DND-41 (cell line): ENCODE data around the gene TRERF1.
"Not testable (repeated sequence)": the region's sequence is repeated elsewhere in the genome, so short reads cannot be mapped to it uniquely, and the experiment has no call there.

Experiments used
- ATAC-seq: fragments of 200-7000 bp; cut with Tn5 transposase; 3 replicates; pipeline ENCODE4 v1.9.1; 2021; ENCODE audit warnings: low read depth; ENCODE audit not compliant: insufficient read depth
- DNase-seq: peaks from one replicate; pipeline ENCODE4 v3.0.0-alpha.2; 2020
- H2AFZ ChIP-seq: 2 replicates; pipeline ENCODE4 v1.6.0; 2012; ENCODE audit warnings: low read depth, low read length
- H3K27ac ChIP-seq: 2 replicates; pipeline ENCODE4 v1.5.1; 2012; ENCODE audit warnings: low read length, inconsistent platforms
- H3K27me3 ChIP-seq: fragments of 200-600 bp; sonication (generic); 2 replicates; pipeline ENCODE4 v1.6.0; 2012; ENCODE audit warnings: low read length, mild to moderate bottlenecking, inconsistent platforms; ENCODE audit not compliant: insufficient read depth, poor library complexity
- H3K36me3 ChIP-seq: 2 replicates; pipeline ENCODE4 v1.5.1; 2012; ENCODE audit warnings: low read length, inconsistent platforms; ENCODE audit not compliant: insufficient read depth
- H3K4me1 ChIP-seq: 2 replicates; pipeline ENCODE4 v1.5.1; 2012; ENCODE audit warnings: mild to moderate bottlenecking, low read length; ENCODE audit not compliant: insufficient read depth
- H3K4me2 ChIP-seq: 2 replicates; pipeline ENCODE4 v1.6.0; 2012; ENCODE audit warnings: mild to moderate bottlenecking, moderate library complexity, low read length, inconsistent platforms; ENCODE audit not compliant: insufficient read depth
- H3K4me3 ChIP-seq, 2 experiments: fragments of 200-600 bp in 1 of 2; shearing (Covaris generic) in 1 of 2; 2 replicates each; pipeline ENCODE4 v1.5.1; 2012 to 2016; ENCODE audit warnings: inconsistent platforms in 2 of 2, low read length in 2 of 2, mild to moderate bottlenecking in 2 of 2, low read depth in 1 of 2, moderate library complexity in 1 of 2
- H3K79me2 ChIP-seq: 2 replicates; pipeline ENCODE4 v1.6.0; 2012; ENCODE audit warnings: low read length, inconsistent platforms; ENCODE audit not compliant: insufficient read depth
- H3K9ac ChIP-seq: 2 replicates; pipeline ENCODE4 v1.6.0; 2012; ENCODE audit warnings: low read depth, mild to moderate bottlenecking, inconsistent platforms, low read length, moderate library complexity
- H3K9me3 ChIP-seq: 2 replicates; pipeline ENCODE4 v1.5.1; 2012; ENCODE audit warnings: low read length, moderate library complexity, mild to moderate bottlenecking, inconsistent platforms; ENCODE audit not compliant: insufficient read depth, severe bottlenecking
- H4K20me1 ChIP-seq: 2 replicates; pipeline ENCODE4 v1.6.0; 2012; ENCODE audit warnings: low read length; ENCODE audit not compliant: insufficient read depth
- CTCF ChIP-seq: IDR thresholded peaks from 2 replicates; pipeline ENCODE4 v1.5.1; 2012; ENCODE audit warnings: borderline replicate concordance, low read length, moderate library complexity, mild to moderate bottlenecking; ENCODE audit not compliant: poor library complexity, severe bottlenecking; ENCODE audit errors: extremely low read depth
- EZH2 ChIP-seq: IDR thresholded peaks from 3 replicates; pipeline ENCODE4 v1.6.1; 2012; ENCODE audit warnings: borderline replicate concordance, low read depth, mild to moderate bottlenecking, moderate library complexity, low read length, inconsistent platforms; ENCODE audit not compliant: severe bottlenecking

Gene TRERF1

GRCh38 chr6:42194056-42194455 lies 257.7 kb downstream of the TRERF1 start:
- H2AFZ ChIP-seq: no peak overlapping the region
- TF ChIP-seq CTCF (no peak), EZH2 (no peak)
- no peak overlapping the region for H3K4me2 ChIP-seq
- H3K9ac ChIP-seq: no peak overlapping the region
- DNase-seq (no peak), ATAC-seq (no peak)
- no peaks in the 10 kb centered on the region for H3K36me3 ChIP-seq
- no peak overlapping the region for H3K4me3 ChIP-seq
- H4K20me1 ChIP-seq: no peaks in the 10 kb centered on the region
- no peaks in the 10 kb centered on the region for H3K79me2 ChIP-seq
- H3K4me1 ChIP-seq: no peaks in the 10 kb centered on the region
- H3K27me3 ChIP-seq: no peaks in the 10 kb centered on the region
- H3K27ac ChIP-seq: no peak overlapping the region
- H3K9me3 ChIP-seq: no peaks in the 10 kb centered on the region

GRCh38 chr6:42193491-42193894 lies 258.2 kb downstream of the TRERF1 start:
- Histone ChIP-seq H3K4me2 (no peak overlapping the region), H3K36me3 (no peaks in the 10 kb centered on the region), H2AFZ (no peak overlapping the region), H4K20me1 (no peaks in the 10 kb centered on the region), H3K9me3 (no peaks in the 10 kb centered on the region), H3K4me3 (no peak overlapping the region), H3K79me2 (no peaks in the 10 kb centered on the region), H3K27ac (no peak overlapping the region), H3K4me1 (no peaks in the 10 kb centered on the region), H3K27me3 (no peaks in the 10 kb centered on the region), H3K9ac (no peak overlapping the region)
- DNase-seq: no peak
- no peak for ATAC-seq
- TF ChIP-seq EZH2: no peak
- TF ChIP-seq CTCF: no peak

GRCh38 chr6:42192385-42192784 lies 259.3 kb downstream of the TRERF1 start:
- not testable (repeated sequence) for H3K4me3 ChIP-seq, DNase-seq, H3K27ac ChIP-seq, H3K4me2 ChIP-seq, H4K20me1 ChIP-seq, H3K4me1 ChIP-seq, H3K9me3 ChIP-seq, H3K9ac ChIP-seq, H3K79me2 ChIP-seq, H3K36me3 ChIP-seq, H3K27me3 ChIP-seq, ATAC-seq, H2AFZ ChIP-seq

- TF ChIP-seq EZH2 (no peak), CTCF (no peak)
- no peak overlapping the region for H3K27ac ChIP-seq
- no peak for ATAC-seq
- no peaks in the 10 kb centered on the region for H3K4me1 ChIP-seq
- no peak overlapping the region for H3K4me3 ChIP-seq
- H3K9me3 ChIP-seq: no peaks in the 10 kb centered on the region
- no peaks in the 10 kb centered on the region for H3K79me2 ChIP-seq
- DNase-seq: no peak
- H3K27me3 ChIP-seq: no peaks in the 10 kb centered on the region
- no peak overlapping the region for H3K9ac ChIP-seq
- no peaks in the 10 kb centered on the region for H3K36me3 ChIP-seq
- H3K4me2 ChIP-seq: no peak overlapping the region
- no peak overlapping the region for H2AFZ ChIP-seq
- no peaks in the 10 kb centered on the region for H4K20me1 ChIP-seq
Observed at GRCh38 chr6:42190554-42191183, 261.1 kb downstream of the TRERF1 start.
